Left cardiac atrium (tissue), 4 donors: ENCODE data around the gene MED27. TPM values are rescaled to one million over a fixed set of nuclear protein-coding genes. Genes with fewer than 3 reads are reported as not detected.

ENCODE experiments used
- ATAC-seq, 2 donors: fragments of 200-7000 bp; cut with Tn5 transposase; one replicate each; pipeline ENCODE4 v1.9.1; 2020; ENCODE audit warnings: mild to moderate bottlenecking in 2 of 2, moderate library complexity in 2 of 2
- DNase-seq: peaks from one replicate; pipeline ENCODE4 v3.0.0-alpha.2; 2020
- intact Hi-C, 2 donors: fragments of 100-400 bp; cut with DNase I; formaldehyde crosslinking; loops; one replicate each; pipeline versions ENCODE4 v1.14.1 to v1.15.1; 2022 to 2023
- long read RNA-seq: library from polyadenylated mRNA; unstranded; transcript quantifications from one replicate; pipeline ENCODE4 v2.0.0, GENCODE V29; 2021
- total RNA-seq, 2 donors: library from RNA; stranded (reverse); fragmentation: NEBNext Ultra II Directional; extraction: Animal tissue kit (Norgen Biotek cat#: 25700); gene quantifications; one replicate each; pipeline ENCODE4 v1.2.1, GENCODE V29; 2021
- donor health status: DM: no; HTN: yes; CAD: no.
- donor health status: DM: no; HTN: yes; CAD: no; lungs with severe emphysema.
- donor health status: DM: yes; HTN: yes; CAD: no.
- donor health status: Dilated cardiomyopathy.

MED27 gene, protein sequence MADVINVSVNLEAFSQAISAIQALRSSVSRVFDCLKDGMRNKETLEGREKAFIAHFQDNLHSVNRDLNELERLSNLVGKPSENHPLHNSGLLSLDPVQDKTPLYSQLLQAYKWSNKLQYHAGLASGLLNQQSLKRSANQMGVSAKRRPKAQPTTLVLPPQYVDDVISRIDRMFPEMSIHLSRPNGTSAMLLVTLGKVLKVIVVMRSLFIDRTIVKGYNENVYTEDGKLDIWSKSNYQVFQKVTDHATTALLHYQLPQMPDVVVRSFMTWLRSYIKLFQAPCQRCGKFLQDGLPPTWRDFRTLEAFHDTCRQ
- 10 to 100 TPM; 15.0 to 21.2 TPM for total RNA-seq
- long read RNA-seq, transcript MED27-201 (8 exons, 1,431 nt) = major isoform, 10 of 13 reads
- long read RNA-seq, partial matches to known transcripts = 0 of 13 reads
- long read RNA-seq, other reads (novel, unspliced or antisense) = 3 of 13 reads

GRCh38 chr9:132079391-132080091 is at the start of gene MED27:
Gene MED27, minus strand, starts transcription at chr9:132079867. Its CDS starts 23 bp downstream, at chr9:132079844.
- ATAC-seq = peak; percentile 97 to 99
- intact Hi-C loops = no loop called here
- DNase-seq = peak; percentile 96

- intact Hi-C loops = no loop called here
- DNase-seq (no peak), ATAC-seq (no peak)
Measured at GRCh38 chr9:132127888-132128534, 48.3 kb upstream of the MED27 start.

DNA sequence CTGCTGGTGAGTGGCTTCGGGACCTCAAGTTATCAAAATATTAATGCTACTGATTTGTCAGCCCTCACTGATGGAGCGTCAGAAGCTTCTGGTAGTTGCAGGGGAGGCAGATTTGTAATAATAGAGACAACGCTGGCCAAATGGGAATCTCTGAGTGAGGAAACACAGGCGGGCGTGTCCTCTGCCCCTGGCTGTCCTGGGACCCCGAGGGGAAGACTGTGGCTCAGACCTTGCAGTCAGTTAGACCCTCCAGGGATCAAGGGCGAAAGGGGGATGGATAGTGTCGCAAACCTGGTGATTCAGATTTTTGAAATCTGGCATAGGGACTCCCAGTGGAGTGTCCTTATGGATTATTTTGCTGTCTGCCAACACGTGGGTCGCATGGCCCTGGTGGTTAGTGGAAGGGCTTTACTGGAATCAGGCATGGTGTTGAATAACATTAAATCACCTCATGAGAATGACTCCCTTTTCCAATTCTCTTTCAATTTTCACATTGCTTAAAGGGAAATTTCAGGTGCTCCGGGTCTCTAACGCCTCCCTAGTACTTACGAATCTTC is 47.1 kb upstream of the MED27 start:
- DNase-seq = no peak
- no peak for ATAC-seq
- intact Hi-C loops = no loop called here

DNA sequence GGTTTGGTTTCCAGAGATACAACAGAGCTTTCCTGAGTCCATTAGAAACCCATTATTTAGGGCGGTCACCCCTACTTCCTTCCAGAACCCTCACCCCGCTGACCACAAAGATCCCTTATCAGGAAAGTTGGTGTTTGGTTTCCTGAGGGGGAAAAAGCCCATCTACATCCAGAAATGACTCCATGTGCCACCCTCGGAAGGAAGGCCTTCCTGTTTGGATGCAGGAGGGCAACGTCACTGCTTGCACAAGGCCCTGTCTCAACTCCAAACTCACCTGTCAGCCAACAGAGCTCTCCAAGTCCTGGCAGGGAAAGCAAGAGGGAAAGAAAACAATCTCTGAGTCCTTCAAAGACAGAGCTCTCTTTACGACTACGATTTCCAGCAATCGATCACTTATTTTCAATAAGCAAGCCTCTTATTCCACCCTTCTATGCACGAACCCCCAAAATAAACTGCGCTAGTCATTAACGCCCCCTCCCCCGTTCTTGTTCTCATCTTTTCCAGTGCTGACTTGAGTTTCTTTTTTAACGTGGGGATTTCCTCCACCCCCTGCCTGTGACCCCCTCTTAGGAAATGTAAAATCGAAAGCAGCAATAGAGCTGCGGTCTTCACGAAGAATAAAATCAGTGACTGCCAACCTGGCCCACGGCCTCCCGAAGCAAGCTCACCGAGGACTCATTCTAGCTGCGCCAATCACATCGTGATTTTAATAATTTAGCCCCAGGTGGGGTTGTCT is 46.4 kb upstream of the MED27 start:
- intact Hi-C loops = no loop called here
- DNase-seq (no peak), ATAC-seq (no peak)

DNA sequence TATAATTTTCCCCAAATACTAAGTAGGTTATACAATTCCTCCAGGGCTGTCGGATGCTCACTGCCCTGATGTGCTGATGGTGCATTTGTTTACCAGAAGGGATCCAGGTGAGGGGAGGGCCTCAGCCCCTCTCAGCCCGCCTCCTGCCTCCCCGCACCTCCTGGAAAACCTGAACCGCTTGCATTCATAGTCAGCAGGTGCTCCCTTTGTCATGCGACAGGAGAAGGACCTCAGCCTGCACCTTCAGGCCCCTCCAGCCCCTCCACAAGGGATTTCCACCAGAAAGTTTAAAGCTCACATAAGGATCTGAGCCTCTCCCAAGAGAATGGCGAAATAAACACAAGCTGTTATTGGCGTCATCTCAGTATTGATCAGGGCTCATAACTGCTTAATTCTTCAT is 45.7 kb upstream of the MED27 start:
- intact Hi-C loops = no loop called here
- no peak for ATAC-seq

DNA sequence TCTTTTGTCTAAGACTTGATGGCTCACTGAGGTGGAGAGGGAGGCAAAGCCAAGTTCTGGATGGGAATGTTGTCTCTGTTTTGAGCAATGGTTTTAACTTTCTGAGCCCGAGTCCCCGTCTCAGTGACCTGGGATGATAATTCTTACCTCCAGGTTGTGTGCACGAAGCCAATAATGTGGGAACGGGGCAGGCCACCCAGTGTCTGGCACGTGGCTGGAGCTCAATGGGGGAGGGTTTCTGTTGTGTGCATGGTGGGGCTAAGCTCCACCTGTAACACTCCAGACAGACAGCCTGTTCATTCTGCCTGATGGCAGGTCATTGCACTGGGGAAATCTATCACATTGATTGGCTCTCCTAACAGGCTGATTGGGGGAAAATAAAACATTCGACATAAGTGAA is 45.1 kb upstream of the MED27 start:
- ATAC-seq (no peak), DNase-seq (no peak)
- intact Hi-C loops = no loop called here

More for the DNA sequence above, 45.7 kb upstream of the MED27 start:
- DNase-seq = no peak

DNA sequence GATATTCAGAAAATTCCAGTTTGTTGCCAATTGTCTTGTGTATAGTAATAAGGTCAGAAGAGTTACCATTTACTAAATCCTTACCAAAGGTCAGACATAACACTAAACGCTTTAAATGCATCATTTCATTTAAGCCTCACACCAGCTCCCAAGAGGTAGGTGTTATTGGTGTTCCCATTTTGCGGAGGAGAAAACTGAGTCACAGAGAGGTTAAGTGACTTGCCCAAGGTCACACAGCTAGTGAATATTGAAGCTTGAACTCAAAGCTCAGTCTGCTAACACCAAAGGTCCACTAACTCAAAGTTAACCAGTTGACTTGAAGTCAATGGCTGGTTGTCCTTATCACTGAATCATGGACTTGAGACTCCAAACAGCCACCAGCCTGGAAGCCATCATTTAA is 41.4 kb upstream of the MED27 start:
- intact Hi-C loops = no loop called here
- ATAC-seq = no peak
- no peak for DNase-seq

DNA sequence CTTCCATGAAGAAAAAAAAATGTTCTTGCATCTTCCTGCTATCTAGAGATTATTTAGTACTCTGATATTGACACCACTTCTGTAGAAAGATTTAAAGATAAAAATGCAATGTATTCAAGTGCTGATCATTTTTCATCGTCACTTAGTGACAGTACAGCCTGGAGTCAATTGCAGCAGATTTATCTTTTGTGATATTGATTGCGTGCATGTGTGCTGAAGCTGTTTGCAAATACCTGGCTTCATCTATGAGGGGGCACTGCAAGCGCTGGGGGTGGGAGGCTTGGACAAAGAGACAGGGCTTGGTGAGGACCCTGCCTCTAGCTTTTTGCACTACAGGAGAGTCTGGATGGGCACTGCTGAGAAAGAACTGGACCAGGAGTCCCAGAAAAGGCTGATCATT is 38.0 kb upstream of the MED27 start:
- ATAC-seq (no peak), DNase-seq (no peak)
- intact Hi-C loops = no loop called here

DNA sequence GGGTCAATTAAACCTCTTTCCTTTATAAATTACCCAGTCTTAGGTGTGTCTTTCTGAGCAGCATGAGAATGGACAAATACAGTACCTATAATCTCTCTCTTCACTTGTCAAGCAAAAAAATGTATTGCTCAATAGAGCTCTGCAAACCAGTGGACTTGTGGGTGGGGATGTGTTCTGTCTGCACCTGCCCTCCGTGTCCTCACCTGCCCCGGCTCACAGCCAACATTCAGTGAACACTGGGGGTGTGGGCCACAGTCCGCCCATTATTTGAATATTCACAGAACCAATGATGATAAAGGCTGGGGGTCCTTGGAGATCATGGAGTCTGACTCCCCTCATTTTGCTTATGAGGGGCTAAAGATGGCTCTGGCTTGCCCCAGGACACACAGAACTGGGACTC is 36.9 kb upstream of the MED27 start:
- ATAC-seq = no peak
- intact Hi-C loops = no loop called here

DNA sequence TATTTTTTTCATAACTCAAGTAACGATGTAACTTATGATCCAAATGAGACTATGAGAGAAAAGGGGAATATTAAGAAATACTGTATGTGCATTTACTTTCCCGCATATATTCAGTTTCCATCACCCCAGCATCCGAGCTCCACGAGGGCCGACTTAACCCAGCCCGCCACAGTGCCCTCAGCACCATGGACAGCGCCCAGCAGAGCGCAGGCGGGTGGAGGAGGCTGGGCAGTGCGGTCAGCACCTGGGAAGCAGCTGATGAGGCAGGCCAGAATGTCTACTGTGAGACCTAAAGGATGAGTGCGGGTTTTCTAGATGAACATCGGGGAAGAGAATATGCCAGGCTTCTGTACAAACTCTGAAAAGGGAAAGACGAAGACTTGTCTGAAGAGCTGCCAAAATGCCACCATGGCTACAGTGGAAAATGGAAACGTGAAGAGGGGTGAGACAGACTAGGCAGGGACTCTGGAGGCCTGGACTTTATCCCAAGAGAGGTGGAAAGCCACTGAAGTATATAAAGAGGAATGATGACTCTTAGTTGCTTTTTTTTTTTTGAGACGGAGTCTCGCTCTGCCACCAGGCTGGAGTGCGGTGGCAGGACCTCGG is 34.5 kb upstream of the MED27 start:
- ATAC-seq (peak; percentile 83 to 86), DNase-seq (peak; percentile 63)
- intact Hi-C loops = no loop called here

More for the DNA sequence above, 36.9 kb upstream of the MED27 start:
- no peak for DNase-seq

- DNase-seq (no peak), ATAC-seq (no peak)
- intact Hi-C loops = no loop called here
Measured at GRCh38 chr9:132109291-132109690, 29.6 kb upstream of the MED27 start.

DNA sequence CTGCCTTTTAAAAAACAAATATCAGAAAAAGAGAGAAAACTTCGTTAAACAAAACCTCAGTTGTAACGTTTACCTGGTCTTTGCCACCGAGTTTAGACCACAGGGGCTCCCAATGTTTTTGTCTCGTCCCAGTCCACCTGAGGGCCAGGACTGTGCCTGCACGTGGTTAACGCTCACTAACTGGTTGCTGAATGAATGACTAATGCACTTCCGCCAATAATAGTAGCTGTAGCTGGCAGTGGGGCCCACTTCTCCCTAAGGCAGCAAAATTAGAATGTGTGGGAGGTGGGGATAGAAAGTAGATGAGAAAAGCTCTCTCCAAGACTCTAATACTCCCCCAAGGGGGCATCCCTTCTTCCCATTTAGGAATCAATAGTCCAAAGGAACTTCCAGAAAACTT is 29.1 kb upstream of the MED27 start:
- intact Hi-C loops = no loop called here
- no peak for DNase-seq

GRCh38 chr9:132099741-132100407 is 20.2 kb upstream of the MED27 start:
- ATAC-seq (no peak), DNase-seq (no peak)
- intact Hi-C loops = no loop called here

More for the DNA sequence above, 29.1 kb upstream of the MED27 start:
- ATAC-seq = no peak

DNA sequence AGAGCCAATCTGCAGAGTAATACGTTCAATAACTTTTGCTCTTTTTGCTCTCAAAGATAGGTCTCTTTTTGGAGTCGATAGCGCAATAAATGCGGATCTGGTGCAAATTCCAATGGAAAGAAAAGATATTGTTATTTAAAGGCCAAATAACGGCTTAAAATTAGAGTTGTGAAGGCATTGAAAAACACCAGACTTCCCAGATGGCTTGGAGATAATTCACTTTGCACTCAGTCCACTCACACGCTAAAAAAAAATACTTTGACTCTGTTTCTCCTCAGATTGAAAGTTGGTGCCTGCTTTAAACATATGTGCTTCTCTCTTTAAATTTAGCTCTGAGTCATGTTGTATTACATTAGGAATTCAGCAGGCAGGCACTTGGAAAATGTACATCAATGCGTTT is 19.5 kb upstream of the MED27 start:
- ATAC-seq (no peak), DNase-seq (no peak)
- intact Hi-C loops = no loop called here

GRCh38 chr9:132094314-132094791 is 14.7 kb upstream of the MED27 start:
- intact Hi-C loops = no loop called here
- ATAC-seq (no peak), DNase-seq (no peak)

- intact Hi-C loops = no loop called here
- ATAC-seq (no peak), DNase-seq (no peak)
Measured at GRCh38 chr9:132090771-132091170, 11.1 kb upstream of the MED27 start.

- ATAC-seq (no peak), DNase-seq (no peak)
- intact Hi-C loops = no loop called here
Measured at GRCh38 chr9:132087438-132088030, 7.9 kb upstream of the MED27 start.

- ATAC-seq = no peak
- DNase-seq = no peak
- intact Hi-C loops = no loop called here
Measured at GRCh38 chr9:132082188-132082587, 2.5 kb upstream of the MED27 start.
